Measurements from ENCODE around the gene SVOP. TPM values are rescaled to one million over a fixed set of nuclear protein-coding genes. Genes with fewer than 3 reads are reported as not detected.

Gene SVOP
- total RNA-seq, 1 experiment from 2014 or later, result 0.47 TPM

GRCh38 chr12:109064143-109064542 is 43.3 kb upstream of the SVOP start:
- no TSS peak for BruUV-seq (replicated peaks)
- intact Hi-C loops (cut with micrococcal nuclease), result no loop called here
- Histone ChIP-seq H3K36me3 (ENCODE audit: control insufficient read depth in 1 of 2, insufficient read depth in 2 of 2, low read length in 2 of 2) (peaks cover 0 to 1% of the 10 kb centered on the region in 2 experiments; a peak in 1 of 4 replicates), H3K79me2 (ENCODE audit: insufficient read depth, low read length) (no peaks in the 10 kb centered on the region), H3K4me2 (ENCODE audit: low read length) (no peak overlapping the region), H3K9me2 (ENCODE audit: insufficient read depth) (no peaks in the 10 kb centered on the region), H3K27ac (ENCODE audit: low read depth, low read length) (no peak overlapping the region), H3K4me1 (ENCODE audit: control insufficient read depth in 1 of 2, insufficient read depth in 2 of 2, low read length in 2 of 2) (no peaks in the 10 kb centered on the region), H3K4me3 (replicated peaks in 1 of 2; ENCODE audit: low read depth in 1 of 2, low read length in 2 of 2) (no peak overlapping the region), H3K9me3 (ENCODE audit: control insufficient read depth in 1 of 2, insufficient read depth in 1 of 2, low read depth in 1 of 2, low read length in 2 of 2) (no peaks in the 10 kb centered on the region), H3K27me3 (ENCODE audit: insufficient read depth, low read length) (no peaks in the 10 kb centered on the region), H4K20me1 (ENCODE audit: insufficient read depth) (no peaks in the 10 kb centered on the region), H2AFZ (ENCODE audit: low read depth, low read length, poor library complexity, severe bottlenecking) (no peak overlapping the region), H3K9ac (ENCODE audit: low read length) (no peak overlapping the region)
- DNase-seq (ENCODE audit: low read depth, low spot score) (no peak), ATAC-seq (no peak)
- POLR2A ChIA-PET, result no interaction called here
- RAD21 ChIA-PET (ENCODE audit: low non-redundant PET in 1 of 2, low total read pairs in 2 of 2, uncharacterized antibody in 2 of 2, unreplicated experiment in 2 of 2), result no interaction called here
- CTCF ChIA-PET, result no interaction called here
- TF ChIP-seq EGR1 (IDR thresholded peaks at IDR 0.05; ENCODE audit: low read depth), result no peak
- TF ChIP-seq ELF1 (IDR thresholded peaks at IDR 0.05; ENCODE audit: borderline replicate concordance, low read depth), result no peak
- no peak for TF ChIP-seq RAD21 (IDR thresholded peaks at IDR 0.05; ENCODE audit: low read depth)
- TF ChIP-seq FOSL1 (IDR thresholded peaks at IDR 0.05; ENCODE audit: low read depth), result no peak
- no peak for TF ChIP-seq CTCF (IDR thresholded peaks at IDR 0.05 in 2 of 3, conservative IDR thresholded peaks at IDR 0.05 in 1 of 3; ENCODE audit: borderline replicate concordance in 1 of 3, insufficient read depth in 1 of 3, low read depth in 2 of 3, low read length in 2 of 3)
- no peak for TF ChIP-seq CBX3 (IDR thresholded peaks at IDR 0.05; ENCODE audit: low read depth)
- TF ChIP-seq MAX (IDR thresholded peaks at IDR 0.05), result no peak
- no peak for TF ChIP-seq ZNF274 (IDR thresholded peaks at IDR 0.05; ENCODE audit: low read depth, low read length)
- TF ChIP-seq SP1 (IDR thresholded peaks at IDR 0.05; ENCODE audit: low read depth), result no peak
- TF ChIP-seq TCF7L2 (IDR thresholded peaks at IDR 0.05; ENCODE audit: borderline replicate concordance, extremely low read depth, insufficient read depth, insufficient read length), result no peak
- TF ChIP-seq POLR2A (IDR thresholded peaks at IDR 0.05; ENCODE audit: borderline replicate concordance, extremely low read depth, insufficient read depth, insufficient read length), result no peak
- TF ChIP-seq EZH2phosphoT487 (IDR thresholded peaks at IDR 0.05; ENCODE audit: borderline replicate concordance), result no peak
- no peak for TF ChIP-seq CEBPB (IDR thresholded peaks at IDR 0.05; ENCODE audit: low read depth)
- TF ChIP-seq SIN3A (IDR thresholded peaks at IDR 0.05; ENCODE audit: low read depth), result no peak
- TF ChIP-seq POLR2AphosphoS5 (IDR thresholded peaks at IDR 0.05; ENCODE audit: low read depth, low read length), result no peak
- no peak for TF ChIP-seq JUND (IDR thresholded peaks at IDR 0.05)
- no peak for TF ChIP-seq ZBTB33 (IDR thresholded peaks at IDR 0.05; ENCODE audit: extremely low read depth, insufficient replicate concordance, low read length)

All from HCT116 (cell line).